ENCODE measurements around the gene SMPDL3A. TPM values are rescaled to one million over a fixed set of nuclear protein-coding genes. Genes with fewer than 3 reads are reported as not detected.

Gene SMPDL3A
- total and polyA plus RNA-seq, 9 donors: 3.5 to 14.1 (median 7.9) TPM

DNA sequence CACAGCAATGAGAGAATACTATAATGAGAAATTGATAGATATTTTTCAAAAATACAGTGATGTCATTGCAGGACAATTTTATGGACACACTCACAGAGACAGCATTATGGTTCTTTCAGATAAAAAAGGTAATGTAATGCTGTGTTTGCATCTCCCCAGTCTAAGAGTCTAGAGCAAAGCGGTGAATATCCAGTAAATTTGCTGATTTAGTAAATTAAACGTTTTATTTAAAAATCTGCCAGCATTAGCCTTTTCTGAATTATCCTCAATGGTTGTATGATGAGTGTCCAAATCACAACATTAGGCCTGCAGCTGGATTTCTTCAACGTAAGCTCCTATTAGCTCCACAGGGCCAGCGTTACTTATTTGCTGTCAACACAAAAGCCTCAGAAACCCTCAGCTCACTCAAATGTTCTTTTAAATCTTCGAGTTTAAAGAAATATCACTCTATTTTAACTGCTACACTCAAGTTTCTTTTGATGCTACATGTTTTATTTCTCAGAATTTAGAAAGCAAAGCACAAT is 16.0 kb downstream of the SMPDL3A start:
- H3K4me3 ChIP-seq: no peak overlapping the region
- TF ChIP-seq, protein P1, sequence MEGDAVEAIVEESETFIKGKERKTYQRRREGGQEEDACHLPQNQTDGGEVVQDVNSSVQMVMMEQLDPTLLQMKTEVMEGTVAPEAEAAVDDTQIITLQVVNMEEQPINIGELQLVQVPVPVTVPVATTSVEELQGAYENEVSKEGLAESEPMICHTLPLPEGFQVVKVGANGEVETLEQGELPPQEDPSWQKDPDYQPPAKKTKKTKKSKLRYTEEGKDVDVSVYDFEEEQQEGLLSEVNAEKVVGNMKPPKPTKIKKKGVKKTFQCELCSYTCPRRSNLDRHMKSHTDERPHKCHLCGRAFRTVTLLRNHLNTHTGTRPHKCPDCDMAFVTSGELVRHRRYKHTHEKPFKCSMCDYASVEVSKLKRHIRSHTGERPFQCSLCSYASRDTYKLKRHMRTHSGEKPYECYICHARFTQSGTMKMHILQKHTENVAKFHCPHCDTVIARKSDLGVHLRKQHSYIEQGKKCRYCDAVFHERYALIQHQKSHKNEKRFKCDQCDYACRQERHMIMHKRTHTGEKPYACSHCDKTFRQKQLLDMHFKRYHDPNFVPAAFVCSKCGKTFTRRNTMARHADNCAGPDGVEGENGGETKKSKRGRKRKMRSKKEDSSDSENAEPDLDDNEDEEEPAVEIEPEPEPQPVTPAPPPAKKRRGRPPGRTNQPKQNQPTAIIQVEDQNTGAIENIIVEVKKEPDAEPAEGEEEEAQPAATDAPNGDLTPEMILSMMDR (IDR thresholded peaks at IDR 0.05): no peak
- no peak for TF ChIP-seq EP300 (IDR thresholded peaks at IDR 0.05)
- TF ChIP-seq POLR2A (IDR thresholded peaks at IDR 0.05): no peak
- WGBS, 3 donors: 34 to 45% (median 36%) methylated on average over 5 of the region's 5 CpGs
- intact Hi-C loops (cut with DNase I): no loop called here
- no peak for DNase-seq
- H3K36me3 ChIP-seq: no peaks in the 10 kb centered on the region
- no peaks in the 10 kb centered on the region for H3K27me3 ChIP-seq
- no peaks in the 10 kb centered on the region for H3K9me3 ChIP-seq
- H3K4me1 ChIP-seq (ENCODE audit: insufficient read depth): no peaks in the 10 kb centered on the region
- no peak overlapping the region for H3K27ac ChIP-seq

DNA sequence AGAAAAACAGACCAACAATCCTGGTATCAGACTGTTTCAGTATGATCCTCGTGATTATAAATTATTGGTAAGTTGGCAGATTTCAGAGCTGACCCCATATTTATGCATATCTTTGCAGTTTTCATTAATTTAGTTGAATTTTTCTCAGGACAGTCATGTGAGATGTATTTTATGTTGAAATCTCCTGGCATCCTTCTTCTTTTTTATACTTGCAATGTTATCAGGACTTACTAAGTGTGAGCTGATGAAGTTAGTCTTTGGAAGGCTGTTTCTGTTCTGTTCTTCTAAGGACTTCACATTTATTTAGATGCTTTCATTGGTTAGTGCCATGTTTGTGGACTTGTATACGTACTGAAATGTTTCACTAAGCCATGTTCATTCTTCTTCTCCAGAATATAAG is 17.2 kb downstream of the SMPDL3A start:
- H3K4me3 ChIP-seq: no peak overlapping the region
- intact Hi-C loops (cut with DNase I): no loop called here
- no peak overlapping the region for H3K27ac ChIP-seq
- no peaks in the 10 kb centered on the region for H3K4me1 ChIP-seq (ENCODE audit: insufficient read depth)
- H3K9me3 ChIP-seq: no peaks in the 10 kb centered on the region
- no peaks in the 10 kb centered on the region for H3K36me3 ChIP-seq
- TF ChIP-seq POLR2A (IDR thresholded peaks at IDR 0.05) (no peak), EP300 (IDR thresholded peaks at IDR 0.05) (no peak)
- TF ChIP-seq, protein P1 (IDR thresholded peaks at IDR 0.05): no peak
- 77 to 92% (median 80%) methylated on average over 2 of the region's 2 CpGs for WGBS, 3 donors
- no peak for DNase-seq
- H3K27me3 ChIP-seq: no peaks in the 10 kb centered on the region

DNA sequence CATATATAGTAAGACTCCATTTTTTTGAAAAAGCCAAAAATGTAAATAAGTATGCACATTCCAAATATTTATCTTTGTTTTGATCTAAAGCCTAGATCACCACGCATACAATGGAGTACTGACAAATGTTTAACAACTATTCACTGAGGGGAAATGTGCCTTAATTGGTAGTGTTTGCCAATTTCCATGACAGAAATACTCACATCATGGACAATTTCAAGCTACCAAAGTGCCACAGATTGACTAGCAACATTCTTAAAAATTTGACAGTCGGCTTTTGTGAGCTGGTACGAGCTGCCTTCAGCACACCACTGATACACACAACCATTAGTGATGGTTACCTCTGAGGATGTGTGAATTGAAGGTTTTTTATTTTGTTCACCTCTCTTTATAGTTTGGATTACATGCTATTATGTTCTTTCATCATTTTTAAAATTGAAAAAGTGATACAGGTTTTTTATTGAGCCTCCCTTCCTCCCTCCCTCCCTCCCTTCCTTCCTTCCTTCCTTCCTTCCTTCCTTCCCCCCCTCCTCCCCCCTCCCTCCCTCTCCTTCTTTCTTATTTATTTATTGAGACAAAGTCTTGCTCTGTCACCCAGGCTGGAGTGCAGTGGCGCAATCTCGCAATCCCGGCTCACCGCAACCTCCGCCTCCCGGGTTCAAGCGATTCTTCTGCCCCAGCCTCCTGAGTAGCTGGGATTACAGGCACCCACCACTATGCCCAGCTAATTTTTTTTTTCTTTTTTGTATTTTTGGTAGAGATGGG is 19.2 kb downstream of the SMPDL3A start:
- 92 to 96% (median 92%) methylated on average over 10 of the region's 10 CpGs for WGBS, 3 donors
- no peak for DNase-seq
- H3K4me1 ChIP-seq (ENCODE audit: insufficient read depth): no peaks in the 10 kb centered on the region
- no peaks in the 10 kb centered on the region for H3K9me3 ChIP-seq
- no peaks in the 10 kb centered on the region for H3K27me3 ChIP-seq
- no peaks in the 10 kb centered on the region for H3K36me3 ChIP-seq
- H3K27ac ChIP-seq: no peak overlapping the region
- H3K4me3 ChIP-seq: no peak overlapping the region
- intact Hi-C loops (cut with DNase I): no loop called here
- no peak for TF ChIP-seq EP300 (IDR thresholded peaks at IDR 0.05)
- TF ChIP-seq, protein P1 (IDR thresholded peaks at IDR 0.05): no peak
- no peak for TF ChIP-seq POLR2A (IDR thresholded peaks at IDR 0.05)

DNA sequence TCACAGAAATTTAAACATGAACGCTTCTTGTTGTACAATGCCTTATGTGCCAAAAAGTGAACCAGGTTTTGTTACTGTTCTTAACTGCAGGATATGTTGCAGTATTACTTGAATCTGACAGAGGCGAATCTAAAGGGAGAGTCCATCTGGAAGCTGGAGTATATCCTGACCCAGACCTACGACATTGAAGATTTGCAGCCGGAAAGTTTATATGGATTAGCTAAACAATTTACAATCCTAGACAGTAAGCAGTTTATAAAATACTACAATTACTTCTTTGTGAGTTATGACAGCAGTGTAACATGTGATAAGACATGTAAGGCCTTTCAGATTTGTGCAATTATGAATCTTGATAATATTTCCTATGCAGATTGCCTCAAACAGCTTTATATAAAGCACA is 19.9 kb downstream of the SMPDL3A start:
- 71 to 82% (median 78%) methylated on average over 4 of the region's 4 CpGs for WGBS, 3 donors
- Histone ChIP-seq H3K27me3 (no peaks in the 10 kb centered on the region), H3K9me3 (no peaks in the 10 kb centered on the region), H3K4me3 (no peak overlapping the region), H3K27ac (no peak overlapping the region), H3K36me3 (no peaks in the 10 kb centered on the region), H3K4me1 (ENCODE audit: insufficient read depth) (no peaks in the 10 kb centered on the region)
- intact Hi-C loops (cut with DNase I): no loop called here
- DNase-seq: no peak
- TF ChIP-seq, protein P1 (IDR thresholded peaks at IDR 0.05): no peak
- no peak for TF ChIP-seq POLR2A (IDR thresholded peaks at IDR 0.05)
- TF ChIP-seq EP300 (IDR thresholded peaks at IDR 0.05): no peak

Data from ovary (tissue), 9 donors.